Ovary (tissue), 9 donors: ENCODE measurements around the gene PPP1R18. TPM values are rescaled to one million over a fixed set of nuclear protein-coding genes. Genes with fewer than 3 reads are reported as not detected.

Experiments
- DNase-seq, 5 donors: peaks; one replicate each; pipeline ENCODE4 v3.0.0-alpha.2; 2019 to 2020
- H3K27ac ChIP-seq, 2 donors: fragments of 200-600 bp; one replicate each; pipeline versions ENCODE4 v1.5.1 to v1.8.0; 2019 to 2022
- H3K27me3 ChIP-seq: fragments of 200-600 bp; one replicate; pipeline ENCODE4 v1.8.0; 2022
- H3K36me3 ChIP-seq: fragments of 200-600 bp; sonication (generic); one replicate; pipeline ENCODE4 v1.5.1; 2019
- H3K4me1 ChIP-seq: one replicate; pipeline ENCODE4 v1.8.1; 2013; ENCODE audit warnings: mild to moderate bottlenecking, moderate library complexity; ENCODE audit not compliant: insufficient read depth
- H3K4me3 ChIP-seq: fragments of 200-600 bp; sonication (generic); one replicate; pipeline ENCODE4 v1.5.1; 2017
- H3K9me3 ChIP-seq, 2 donors: fragments of 200-600 bp in 1 of 2; sonication (generic) in 1 of 2; one replicate each; pipeline versions ENCODE4 v1.5.1 to v1.8.1; 2013 to 2019; ENCODE audit warnings: mild to moderate bottlenecking in 1 of 2, moderate library complexity in 1 of 2
- CTCF ChIP-seq, 3 donors: fragments of 450-650 bp in 2 of 3; fragments of 200-600 bp in 1 of 3; IDR thresholded peaks; one replicate each; pipeline versions ENCODE4 v1.5.1 to v1.8.0; 2016 to 2022; ENCODE audit warnings: antibody characterized with exemption in 3 of 3, mild to moderate bottlenecking in 1 of 3
- EP300 ChIP-seq: sonication (generic); formaldehyde crosslinking; IDR thresholded peaks from one replicate; pipeline ENCODE4 v1.6.1; 2017; ENCODE audit warnings: antibody characterized with exemption
- POLR2A ChIP-seq: fragments of 450-650 bp; IDR thresholded peaks from one replicate; pipeline ENCODE4 v1.6.1; 2017; ENCODE audit warnings: antibody characterized with exemption, mild to moderate bottlenecking, moderate library complexity
- WGBS, 3 donors: extraction: QIAGEN DNeasy Blood & Tissue Kit in 1 of 3; methylation state at CpG; one replicate each; pipeline versions ENCODE4 v1.1.5 to v1.1.7; 2013 to 2017; 5-methylcytosine and 5-hydroxymethylcytosine counted together
- intact Hi-C, 4 donors: fragments of 100-400 bp; cut with DNase I; formaldehyde crosslinking; loops; one replicate each; pipeline versions ENCODE4 v1.11.0 to v1.15.1; 2022 to 2023
- polyA plus RNA-seq, 2 donors: library from polyadenylated mRNA; stranded (reverse); fragments of 200-250 nt in 1 of 2; fragments of 350-450 nt in 1 of 2; fragmentation: Illumina TruSeq in 1 of 2; extraction: RNeasy Lipid Tissue Mini Kit (QIAGEN cat#74804) in 1 of 2; gene quantifications; one replicate each; pipeline ENCODE4 v1.2.3, GENCODE V29; 2013 to 2014
- total RNA-seq, 7 donors: library from RNA; depleted of rRNA in 2 of 7; stranded (reverse); fragments of >200 nt in 2 of 7; fragmentation: NEBNext Ultra II Directional in 3 of 7; extraction: Animal tissue kit (Norgen Biotek cat#: 25700) in 3 of 7; gene quantifications; one replicate each; pipeline versions ENCODE4 v1.1.0 to v1.2.4, GENCODE V29; 2016 to 2023
- donor health status: DM: no; HTN: no; CAD: no; lungs with moderate emphysema.
- donor health status: DM: no; HTN: no; CAD: no.
- donor health status: Bipolar disorder and iron deficiency.
- donor health status: DM: yes; HTN: yes; CAD: no.
- donor health status: DM: no; HTN: no; CAD: no.
- donor health status: DM: yes; HTN: yes; CAD: no.

The PPP1R18 gene
- total and polyA plus RNA-seq, 9 donors: 14.7 to 95.9 (median 56.0) TPM

GRCh38 chr6:30683183-30683979 is 3.1 kb downstream of the PPP1R18 start:
- TF ChIP-seq CTCF (IDR thresholded peaks at IDR 0.05) (no peak), POLR2A (no peak), EP300 (no peak)
- WGBS, 3 donors: 10 to 12% (median 11%) methylated on average over 7 of the region's 7 CpGs
- H3K4me1 ChIP-seq: peaks cover 15% of the 10 kb centered on the region

GRCh38 chr6:30682143-30683117 is 4.0 kb downstream of the PPP1R18 start:
- H3K27ac ChIP-seq: peak overlapping the region; percentile 95 to 96
- DNase-seq: peak; percentile 68 to 81 (median 74)
- H3K4me1 ChIP-seq: peaks cover 15% of the 10 kb centered on the region
- 14 to 17% (median 16%) methylated on average over 10 to 11 of the region's 11 CpGs for WGBS, 3 donors
- H3K4me3 ChIP-seq: peak overlapping the region; percentile 54
- TF ChIP-seq POLR2A: no peak
- no peak for TF ChIP-seq EP300
- no peak for TF ChIP-seq CTCF (IDR thresholded peaks at IDR 0.05)
- intact Hi-C loops: loop anchor here in 2 of 4 donors (10.0 kb wide), 1 partner anchor 202 kb away; the partner anchor contains the start of gene DDR1 (in 2 of the 2)
- no peaks in the 10 kb centered on the region for H3K36me3 ChIP-seq
- H3K27me3 ChIP-seq: no peaks in the 10 kb centered on the region
- H3K9me3 ChIP-seq: no peaks in the 10 kb centered on the region

More at GRCh38 chr6:30683183-30683979, 3.1 kb downstream of the PPP1R18 start:
- peak overlapping the region; percentile 95 to 96 for H3K27ac ChIP-seq
- intact Hi-C loops: loop anchor here in 2 of 4 donors (10.0 kb wide), 1 partner anchor 201 kb away; the partner anchor contains the start of gene DDR1 (in 2 of the 2)
- H3K36me3 ChIP-seq: no peaks in the 10 kb centered on the region
- peak overlapping the region; percentile 54 for H3K4me3 ChIP-seq
- peak in 2 of 5 donors; percentile 60 to 61 for DNase-seq
- no peaks in the 10 kb centered on the region for H3K27me3 ChIP-seq
- H3K9me3 ChIP-seq: no peaks in the 10 kb centered on the region

- H3K4me1 ChIP-seq: peaks cover 15% of the 10 kb centered on the region
These were observed 4.7 kb downstream of the PPP1R18 start for GRCh38 chr6:30681766-30682142.

More at GRCh38 chr6:30681766-30682142, 4.7 kb downstream of the PPP1R18 start:
- TF ChIP-seq CTCF (IDR thresholded peaks at IDR 0.05) (no peak), EP300 (no peak), POLR2A (no peak)
- no peaks in the 10 kb centered on the region for H3K36me3 ChIP-seq
- peak overlapping the region in 1 of 2 donors; percentile 95 for H3K27ac ChIP-seq
- DNase-seq: no peak
- H3K27me3 ChIP-seq: no peaks in the 10 kb centered on the region
- WGBS, 3 donors: 24 to 32% (median 26%) methylated on average over 4 of the region's 4 CpGs
- intact Hi-C loops: loop anchor here in 2 of 4 donors (2.0 to 10.0 kb wide), 2 partner anchors 41 to 203 kb away; partner anchors contain the start of gene DDR1 (in 2 of the 2)
- H3K4me3 ChIP-seq: peak overlapping the region; percentile 54
- H3K9me3 ChIP-seq: no peaks in the 10 kb centered on the region
